Measurements from ENCODE around the gene P2RX5.

The P2RX5 gene

DNA sequence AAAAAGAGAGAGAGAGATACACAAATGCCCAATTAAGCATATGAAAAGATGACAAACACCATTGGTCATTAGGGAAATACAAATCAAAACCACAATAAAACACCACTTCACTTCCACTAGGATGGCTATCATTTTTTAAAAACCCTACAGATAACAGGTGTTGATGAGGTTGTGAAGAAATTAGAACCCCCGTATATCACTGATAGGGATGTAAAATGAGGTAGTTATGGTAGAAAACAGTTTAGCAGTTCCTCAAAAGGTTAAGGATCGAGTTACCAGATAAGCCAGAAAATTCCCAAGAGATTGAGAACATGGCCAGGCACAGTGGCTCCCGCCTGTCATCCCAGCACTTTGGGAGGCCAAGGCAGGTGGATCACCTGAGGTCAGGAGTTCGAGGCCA lies 2.8 kb downstream of the P2RX5 start (continued):
- TF ChIP-seq, protein P1, sequence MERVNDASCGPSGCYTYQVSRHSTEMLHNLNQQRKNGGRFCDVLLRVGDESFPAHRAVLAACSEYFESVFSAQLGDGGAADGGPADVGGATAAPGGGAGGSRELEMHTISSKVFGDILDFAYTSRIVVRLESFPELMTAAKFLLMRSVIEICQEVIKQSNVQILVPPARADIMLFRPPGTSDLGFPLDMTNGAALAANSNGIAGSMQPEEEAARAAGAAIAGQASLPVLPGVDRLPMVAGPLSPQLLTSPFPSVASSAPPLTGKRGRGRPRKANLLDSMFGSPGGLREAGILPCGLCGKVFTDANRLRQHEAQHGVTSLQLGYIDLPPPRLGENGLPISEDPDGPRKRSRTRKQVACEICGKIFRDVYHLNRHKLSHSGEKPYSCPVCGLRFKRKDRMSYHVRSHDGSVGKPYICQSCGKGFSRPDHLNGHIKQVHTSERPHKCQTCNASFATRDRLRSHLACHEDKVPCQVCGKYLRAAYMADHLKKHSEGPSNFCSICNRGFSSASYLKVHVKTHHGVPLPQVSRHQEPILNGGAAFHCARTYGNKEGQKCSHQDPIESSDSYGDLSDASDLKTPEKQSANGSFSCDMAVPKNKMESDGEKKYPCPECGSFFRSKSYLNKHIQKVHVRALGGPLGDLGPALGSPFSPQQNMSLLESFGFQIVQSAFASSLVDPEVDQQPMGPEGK (tag by site-specific recombination; IDR thresholded peaks at IDR 0.05), result no peak
- TF ChIP-seq ZNF555 (tag by site-specific recombination; conservative IDR thresholded peaks at IDR 0.05), result no peak
- TF ChIP-seq, protein P2, sequence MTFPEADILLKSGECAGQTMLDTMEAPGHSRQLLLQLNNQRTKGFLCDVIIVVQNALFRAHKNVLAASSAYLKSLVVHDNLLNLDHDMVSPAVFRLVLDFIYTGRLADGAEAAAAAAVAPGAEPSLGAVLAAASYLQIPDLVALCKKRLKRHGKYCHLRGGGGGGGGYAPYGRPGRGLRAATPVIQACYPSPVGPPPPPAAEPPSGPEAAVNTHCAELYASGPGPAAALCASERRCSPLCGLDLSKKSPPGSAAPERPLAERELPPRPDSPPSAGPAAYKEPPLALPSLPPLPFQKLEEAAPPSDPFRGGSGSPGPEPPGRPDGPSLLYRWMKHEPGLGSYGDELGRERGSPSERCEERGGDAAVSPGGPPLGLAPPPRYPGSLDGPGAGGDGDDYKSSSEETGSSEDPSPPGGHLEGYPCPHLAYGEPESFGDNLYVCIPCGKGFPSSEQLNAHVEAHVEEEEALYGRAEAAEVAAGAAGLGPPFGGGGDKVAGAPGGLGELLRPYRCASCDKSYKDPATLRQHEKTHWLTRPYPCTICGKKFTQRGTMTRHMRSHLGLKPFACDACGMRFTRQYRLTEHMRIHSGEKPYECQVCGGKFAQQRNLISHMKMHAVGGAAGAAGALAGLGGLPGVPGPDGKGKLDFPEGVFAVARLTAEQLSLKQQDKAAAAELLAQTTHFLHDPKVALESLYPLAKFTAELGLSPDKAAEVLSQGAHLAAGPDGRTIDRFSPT (tag by site-specific recombination; IDR thresholded peaks at IDR 0.05), result peak; percentile 13; the same call in 1 of the 2 replicates
- no peak for TF ChIP-seq ZNF223 (tag by site-specific recombination; IDR thresholded peaks at IDR 0.05)
- TF ChIP-seq ZNF157 (tag by site-specific recombination; IDR thresholded peaks at IDR 0.05), result no peak
- TF ChIP-seq, protein P3, sequence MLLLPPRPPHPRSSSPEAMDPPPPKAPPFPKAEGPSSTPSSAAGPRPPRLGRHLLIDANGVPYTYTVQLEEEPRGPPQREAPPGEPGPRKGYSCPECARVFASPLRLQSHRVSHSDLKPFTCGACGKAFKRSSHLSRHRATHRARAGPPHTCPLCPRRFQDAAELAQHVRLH (tag by site-specific recombination; IDR thresholded peaks at IDR 0.05), result peak; percentile 64; the same call in 1 of the 2 replicates
- no peak for TF ChIP-seq ZNF670 (tag by site-specific recombination; IDR thresholded peaks at IDR 0.05; ENCODE audit: low read depth)
- TF ChIP-seq, protein P4, sequence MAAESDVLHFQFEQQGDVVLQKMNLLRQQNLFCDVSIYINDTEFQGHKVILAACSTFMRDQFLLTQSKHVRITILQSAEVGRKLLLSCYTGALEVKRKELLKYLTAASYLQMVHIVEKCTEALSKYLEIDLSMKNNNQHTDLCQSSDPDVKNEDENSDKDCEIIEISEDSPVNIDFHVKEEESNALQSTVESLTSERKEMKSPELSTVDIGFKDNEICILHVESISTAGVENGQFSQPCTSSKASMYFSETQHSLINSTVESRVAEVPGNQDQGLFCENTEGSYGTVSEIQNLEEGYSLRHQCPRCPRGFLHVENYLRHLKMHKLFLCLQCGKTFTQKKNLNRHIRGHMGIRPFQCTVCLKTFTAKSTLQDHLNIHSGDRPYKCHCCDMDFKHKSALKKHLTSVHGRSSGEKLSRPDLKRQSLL (tag by site-specific recombination; IDR thresholded peaks at IDR 0.05), result no peak
- TF ChIP-seq ZNF549 (tag by site-specific recombination; IDR thresholded peaks at IDR 0.05), result no peak
- TF ChIP-seq, protein P5, sequence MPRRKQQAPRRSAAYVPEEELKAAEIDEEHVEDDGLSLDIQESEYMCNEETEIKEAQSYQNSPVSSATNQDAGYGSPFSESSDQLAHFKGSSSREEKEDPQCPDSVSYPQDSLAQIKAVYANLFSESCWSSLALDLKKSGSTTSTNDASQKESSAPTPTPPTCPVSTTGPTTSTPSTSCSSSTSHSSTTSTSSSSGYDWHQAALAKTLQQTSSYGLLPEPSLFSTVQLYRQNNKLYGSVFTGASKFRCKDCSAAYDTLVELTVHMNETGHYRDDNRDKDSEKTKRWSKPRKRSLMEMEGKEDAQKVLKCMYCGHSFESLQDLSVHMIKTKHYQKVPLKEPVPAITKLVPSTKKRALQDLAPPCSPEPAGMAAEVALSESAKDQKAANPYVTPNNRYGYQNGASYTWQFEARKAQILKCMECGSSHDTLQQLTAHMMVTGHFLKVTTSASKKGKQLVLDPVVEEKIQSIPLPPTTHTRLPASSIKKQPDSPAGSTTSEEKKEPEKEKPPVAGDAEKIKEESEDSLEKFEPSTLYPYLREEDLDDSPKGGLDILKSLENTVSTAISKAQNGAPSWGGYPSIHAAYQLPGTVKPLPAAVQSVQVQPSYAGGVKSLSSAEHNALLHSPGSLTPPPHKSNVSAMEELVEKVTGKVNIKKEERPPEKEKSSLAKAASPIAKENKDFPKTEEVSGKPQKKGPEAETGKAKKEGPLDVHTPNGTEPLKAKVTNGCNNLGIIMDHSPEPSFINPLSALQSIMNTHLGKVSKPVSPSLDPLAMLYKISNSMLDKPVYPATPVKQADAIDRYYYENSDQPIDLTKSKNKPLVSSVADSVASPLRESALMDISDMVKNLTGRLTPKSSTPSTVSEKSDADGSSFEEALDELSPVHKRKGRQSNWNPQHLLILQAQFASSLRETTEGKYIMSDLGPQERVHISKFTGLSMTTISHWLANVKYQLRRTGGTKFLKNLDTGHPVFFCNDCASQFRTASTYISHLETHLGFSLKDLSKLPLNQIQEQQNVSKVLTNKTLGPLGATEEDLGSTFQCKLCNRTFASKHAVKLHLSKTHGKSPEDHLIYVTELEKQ (tag by site-specific recombination; IDR thresholded peaks at IDR 0.05; ENCODE audit: borderline replicate concordance), result no peak
- TF ChIP-seq PRDM1 (tag by site-specific recombination; IDR thresholded peaks at IDR 0.05), result no peak
- TF ChIP-seq, protein P6, sequence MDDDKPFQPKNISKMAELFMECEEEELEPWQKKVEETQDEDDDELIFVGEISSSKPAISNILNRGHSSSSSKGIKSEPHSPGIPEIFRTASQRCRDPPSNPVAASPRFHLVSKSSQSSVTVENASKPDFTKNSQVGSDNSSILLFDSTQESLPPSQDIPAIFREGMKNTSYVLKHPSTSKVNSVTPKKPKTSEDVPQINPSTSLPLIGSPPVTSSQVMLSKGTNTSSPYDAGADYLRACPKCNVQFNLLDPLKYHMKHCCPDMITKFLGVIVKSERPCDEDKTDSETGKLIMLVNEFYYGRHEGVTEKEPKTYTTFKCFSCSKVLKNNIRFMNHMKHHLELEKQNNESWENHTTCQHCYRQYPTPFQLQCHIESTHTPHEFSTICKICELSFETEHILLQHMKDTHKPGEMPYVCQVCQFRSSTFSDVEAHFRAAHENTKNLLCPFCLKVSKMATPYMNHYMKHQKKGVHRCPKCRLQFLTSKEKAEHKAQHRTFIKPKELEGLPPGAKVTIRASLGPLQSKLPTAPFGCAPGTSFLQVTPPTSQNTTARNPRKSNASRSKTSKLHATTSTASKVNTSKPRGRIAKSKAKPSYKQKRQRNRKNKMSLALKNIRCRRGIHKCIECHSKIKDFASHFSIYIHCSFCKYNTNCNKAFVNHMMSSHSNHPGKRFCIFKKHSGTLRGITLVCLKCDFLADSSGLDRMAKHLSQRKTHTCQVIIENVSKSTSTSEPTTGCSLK (tag by site-specific recombination; IDR thresholded peaks at IDR 0.05), result no peak
- no peak for TF ChIP-seq ZNF416 (tag by site-specific recombination; IDR thresholded peaks at IDR 0.05)
- TF ChIP-seq ZNF292 (tag by site-specific recombination; IDR thresholded peaks at IDR 0.05; ENCODE audit: borderline replicate concordance, low read depth), result no peak
- TF ChIP-seq, protein P7, sequence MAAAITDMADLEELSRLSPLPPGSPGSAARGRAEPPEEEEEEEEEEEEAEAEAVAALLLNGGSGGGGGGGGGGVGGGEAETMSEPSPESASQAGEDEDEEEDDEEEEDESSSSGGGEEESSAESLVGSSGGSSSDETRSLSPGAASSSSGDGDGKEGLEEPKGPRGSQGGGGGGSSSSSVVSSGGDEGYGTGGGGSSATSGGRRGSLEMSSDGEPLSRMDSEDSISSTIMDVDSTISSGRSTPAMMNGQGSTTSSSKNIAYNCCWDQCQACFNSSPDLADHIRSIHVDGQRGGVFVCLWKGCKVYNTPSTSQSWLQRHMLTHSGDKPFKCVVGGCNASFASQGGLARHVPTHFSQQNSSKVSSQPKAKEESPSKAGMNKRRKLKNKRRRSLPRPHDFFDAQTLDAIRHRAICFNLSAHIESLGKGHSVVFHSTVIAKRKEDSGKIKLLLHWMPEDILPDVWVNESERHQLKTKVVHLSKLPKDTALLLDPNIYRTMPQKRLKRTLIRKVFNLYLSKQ (tag by site-specific recombination; IDR thresholded peaks at IDR 0.05; ENCODE audit: borderline replicate concordance), result no peak
- no peak for TF ChIP-seq ZNF112 (tag by site-specific recombination; IDR thresholded peaks at IDR 0.05)
- TF ChIP-seq OSR2 (tag by site-specific recombination; IDR thresholded peaks at IDR 0.05), result peak; percentile 25; the same call in 1 of the 2 replicates
- 0 out of 2 replicates have a peak, but pooled peaks have one; percentile 16 for TF ChIP-seq ZNF629 (tag by site-specific recombination; IDR thresholded peaks at IDR 0.05)

Measured in HEK293 (cell line).